SK-MEL-5 (cell line): ENCODE data around the gene DNAH10. TPM values are rescaled to one million over a fixed set of nuclear protein-coding genes. Genes with fewer than 3 reads are reported as not detected.

Experiments
- DNase-seq: peaks from one replicate; pipeline ENCODE4 v3.0.0-alpha.2; 2016; ENCODE audit warnings: low read depth, low spot score
- in situ Hi-C: cut with HindIII; loops from 2 replicates; pipeline ENCODE4 v1.10.0; 2016; ENCODE audit warnings: low sequenced_read_pairs, high pct_unique_total_duplicates, low pct_unique_long_range_greater_than_20kb
- total RNA-seq: library from RNA; depleted of rRNA; stranded (reverse); fragments of >200 nt; shearing (Covaris generic); gene quantifications from 2 replicates; pipeline ENCODE4 v1.2.3, GENCODE V29; 2014

DNAH10 gene
- total RNA-seq, 1 experiment from 2014 or later, result 3.4 TPM

GRCh38 chr12:123853396-123854070 lies 91.4 kb downstream of the DNAH10 start:
- in situ Hi-C loops, result no loop called here
- no peak for DNase-seq

DNA sequence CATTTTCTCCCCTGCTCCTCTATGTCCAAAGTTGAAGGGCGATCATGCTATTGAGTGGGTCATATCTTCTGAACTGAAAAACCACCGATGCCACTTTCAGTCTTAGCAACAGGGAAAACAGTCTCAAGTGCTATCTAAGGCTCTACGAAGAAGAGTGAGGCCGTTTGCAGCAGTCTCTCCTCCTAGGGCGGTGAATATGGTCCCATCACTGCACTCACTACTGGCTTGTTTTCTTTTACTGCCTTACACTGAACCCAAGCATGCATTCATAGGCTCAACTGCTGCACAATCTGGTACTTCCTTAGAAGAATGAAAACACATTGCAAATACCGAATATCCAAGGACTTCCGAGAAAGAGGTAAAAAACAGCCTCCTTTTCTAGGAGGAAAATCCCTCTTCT lies 92.1 kb downstream of the DNAH10 start:
- DNase-seq, result no peak
- in situ Hi-C loops, result no loop called here

GRCh38 chr12:123854918-123855317 lies 92.8 kb downstream of the DNAH10 start:
- DNase-seq, result peak; percentile 19
- in situ Hi-C loops, result no loop called here

DNA sequence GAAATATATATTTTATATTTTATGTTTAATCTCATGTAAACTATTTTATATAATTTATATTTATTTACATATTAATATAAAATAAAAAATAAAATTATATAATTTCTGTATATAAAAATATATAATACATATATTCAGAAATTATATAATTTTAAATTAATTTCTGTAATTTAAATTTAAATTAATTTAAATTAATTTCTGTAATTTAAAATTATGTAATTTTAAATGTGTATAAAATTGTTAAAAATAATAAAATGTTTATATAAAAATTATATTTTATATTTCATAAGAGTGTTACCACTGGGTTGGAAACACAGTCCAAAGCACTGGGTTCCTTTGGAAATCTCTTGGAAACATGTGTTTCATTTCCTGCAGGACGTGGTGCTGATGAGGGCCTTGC lies 94.6 kb downstream of the DNAH10 start:
- in situ Hi-C loops, result no loop called here
- DNase-seq, result no peak

DNA sequence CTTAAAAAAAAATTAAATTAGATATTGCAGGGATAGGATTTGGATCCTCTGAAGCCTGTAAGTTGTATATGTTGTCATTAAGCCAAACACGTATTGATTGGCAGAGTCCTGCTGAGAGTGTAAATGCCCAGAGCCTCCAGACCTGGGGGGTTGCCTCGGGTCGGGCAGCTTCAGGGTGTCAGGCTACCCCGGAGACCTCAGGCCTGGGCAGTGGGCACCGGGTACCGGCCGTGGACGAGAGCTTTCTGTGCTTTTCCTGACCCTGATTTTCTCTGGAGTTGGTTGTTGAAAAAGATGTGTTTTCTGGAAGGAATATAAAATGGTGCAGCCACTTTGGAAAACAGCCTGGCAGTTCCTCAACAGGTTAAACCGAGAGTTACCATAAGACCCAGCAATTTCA lies 96.1 kb downstream of the DNAH10 start:
- no peak for DNase-seq
- in situ Hi-C loops, result no loop called here

DNA sequence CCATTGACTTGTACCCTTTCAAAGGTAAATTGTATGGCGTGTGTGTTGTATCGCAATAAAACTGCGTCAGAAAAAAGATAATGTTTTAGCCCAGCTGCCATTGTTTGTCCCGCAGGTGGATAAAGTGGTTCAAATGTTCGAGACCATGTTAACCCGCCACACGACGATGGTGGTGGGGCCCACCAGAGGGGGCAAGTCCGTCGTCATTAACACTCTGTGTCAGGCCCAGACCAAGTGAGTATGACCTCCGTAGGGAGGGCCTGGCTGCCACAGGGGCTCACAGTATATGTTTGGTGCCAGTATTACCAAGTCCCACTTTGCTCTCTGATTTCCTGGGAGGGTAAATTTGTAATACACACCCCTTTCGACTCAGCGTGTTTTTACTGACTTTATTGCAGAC lies 96.9 kb downstream of the DNAH10 start:
- in situ Hi-C loops, result no loop called here
- DNase-seq, result no peak

- DNase-seq, result peak; percentile 57
- in situ Hi-C loops, result no loop called here
These were observed 98.3 kb downstream of the DNAH10 start for GRCh38 chr12:123860377-123860776.

- no peak for DNase-seq
- in situ Hi-C loops, result no loop called here
These were observed 99.3 kb downstream of the DNAH10 start for GRCh38 chr12:123861392-123861791.

DNA sequence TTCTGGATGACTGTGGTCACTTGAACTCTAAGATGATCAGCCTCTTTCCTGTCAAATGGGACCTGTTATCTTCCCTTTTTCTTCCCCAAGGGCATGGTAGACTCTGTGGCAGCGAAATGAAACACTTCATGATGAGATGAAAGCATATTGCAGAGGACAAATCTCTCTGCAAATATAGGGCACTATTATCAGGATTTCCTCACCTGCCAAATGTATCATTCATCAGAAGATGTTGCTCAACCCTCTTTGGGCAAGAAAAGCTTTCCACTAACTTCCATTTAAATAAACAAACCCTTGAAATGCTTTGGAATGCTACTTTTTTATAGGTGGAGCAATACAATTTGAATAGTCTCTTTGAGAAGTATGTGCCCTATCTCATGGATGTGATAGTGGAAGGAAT lies 105.0 kb downstream of the DNAH10 start:
- in situ Hi-C loops, result no loop called here

GRCh38 chr12:123868791-123869190 lies 106.7 kb downstream of the DNAH10 start:
- in situ Hi-C loops, result no loop called here
- no peak for DNase-seq

More for the DNA sequence above, 105.0 kb downstream of the DNAH10 start:
- no peak for DNase-seq

DNA sequence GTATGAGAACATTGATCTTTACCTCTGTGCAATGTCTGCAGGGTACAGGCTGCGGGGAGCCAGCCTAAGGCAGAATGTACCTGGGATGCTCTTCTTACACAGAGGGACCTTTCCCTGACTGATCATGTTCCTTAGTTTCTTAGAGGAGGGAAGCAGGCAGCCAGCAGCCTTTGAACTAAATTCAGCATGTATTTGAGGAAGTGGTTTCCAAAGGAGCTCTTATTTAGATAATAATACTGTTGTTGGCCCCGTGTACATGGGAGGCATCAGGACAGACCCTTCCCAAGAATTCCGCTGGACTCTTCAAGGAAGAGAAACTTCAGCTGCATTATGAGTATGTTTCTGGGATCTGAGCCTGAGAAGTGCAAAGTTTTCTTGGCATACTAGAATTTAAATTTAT lies 111.7 kb downstream of the DNAH10 start:
- no peak for DNase-seq
- in situ Hi-C loops, result no loop called here

- no peak for DNase-seq
- in situ Hi-C loops, result no loop called here
These were observed 115.9 kb downstream of the DNAH10 start for GRCh38 chr12:123877968-123878367.

- DNase-seq, result no peak
- in situ Hi-C loops, result no loop called here
These were observed 117.0 kb downstream of the DNAH10 start for GRCh38 chr12:123879101-123879500.

- in situ Hi-C loops, result no loop called here
- no peak for DNase-seq
These were observed 117.6 kb downstream of the DNAH10 start for GRCh38 chr12:123879691-123880090.

GRCh38 chr12:123882161-123882705 lies 120.1 kb downstream of the DNAH10 start:
- in situ Hi-C loops, result no loop called here
- DNase-seq, result no peak

DNA sequence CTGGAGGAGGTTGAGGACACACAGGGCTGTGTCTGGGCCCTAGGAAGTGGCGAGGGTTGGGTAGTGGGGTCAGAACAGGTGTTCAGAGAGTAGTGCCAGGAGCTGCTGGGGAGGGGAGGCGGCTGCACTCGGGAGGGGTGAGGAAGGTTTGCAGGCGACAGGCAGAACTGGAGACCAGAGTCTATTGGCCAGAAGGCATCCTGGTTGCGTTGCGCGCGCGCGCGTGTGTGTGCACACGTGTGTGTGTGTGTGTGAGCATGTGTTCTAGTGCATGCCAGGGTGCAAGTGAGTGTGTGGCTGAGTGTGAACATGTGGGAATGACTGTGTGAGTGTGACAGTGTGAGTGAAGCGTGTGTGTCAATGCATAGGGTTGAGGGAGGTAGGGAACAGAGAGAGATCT lies 124.2 kb downstream of the DNAH10 start:
- DNase-seq, result no peak
- in situ Hi-C loops, result no loop called here

- in situ Hi-C loops, result no loop called here
- no peak for DNase-seq
These were observed 125.0 kb downstream of the DNAH10 start for GRCh38 chr12:123886931-123887582.

DNA sequence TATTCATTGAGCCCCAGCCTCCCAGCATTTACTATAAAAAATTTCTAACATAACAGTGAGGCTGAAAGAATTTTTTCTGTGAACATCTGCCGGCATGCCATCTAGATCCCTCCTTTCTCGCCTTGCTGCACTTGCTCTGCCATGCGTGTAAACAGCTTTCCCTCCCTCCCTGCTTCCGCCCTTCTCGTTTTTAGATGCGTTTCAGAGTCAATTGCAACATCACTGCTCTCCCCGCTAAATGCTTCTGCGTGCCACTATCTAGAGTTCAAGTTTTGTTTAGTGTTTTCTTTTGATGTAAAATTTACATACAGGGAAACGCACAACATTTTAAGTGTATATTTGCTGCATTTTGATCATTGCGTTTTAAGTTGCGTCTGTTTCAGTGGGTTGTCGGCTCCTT lies 126.9 kb downstream of the DNAH10 start:
- in situ Hi-C loops, result no loop called here
- DNase-seq, result no peak

- no peak for DNase-seq
- in situ Hi-C loops, result no loop called here
These were observed 127.9 kb downstream of the DNAH10 start for GRCh38 chr12:123889848-123890535.
